Endothelial cell of umbilical vein (primary cell): ENCODE measurements around the gene ANKRD33B. TPM values are rescaled to one million over a fixed set of nuclear protein-coding genes. Genes with fewer than 3 reads are reported as not detected.

ENCODE experiments used
- BruUV-seq: library from RNA; stranded (reverse); fragments of 400-500 nt; replicated peaks from 2 replicates; lab custom pipeline; 2021; lab: Mats Ljungman, UMichigan
- CTCF ChIA-PET: fragments of 300-600, 350-600 bp; sonication (Branson Sonifier 250); formaldehyde crosslinking; loops from one replicate; lab custom pipeline; 2021; ENCODE audit warnings: antibody characterized with exemption, inconsistent platforms; lab: Charles Lee
- POLR2A ChIA-PET: fragments of 300-600, 350-600 bp; sonication (Branson Sonifier 250); formaldehyde crosslinking; loops from one replicate; lab custom pipeline; 2021; ENCODE audit warnings: antibody characterized with exemption, inconsistent platforms; lab: Charles Lee
- DNase-seq: peaks from one replicate; pipeline ENCODE4 v3.0.0-alpha.2; 2011; ENCODE audit warnings: low read depth, low spot score
- FAIRE-seq: peaks from 2 replicates; lab custom pipeline; 2011; peaks lifted over from hg19 to GRCh38; lab: Jason Lieb, UNC
- H2AFZ ChIP-seq: 2 replicates; pipeline ENCODE4 v1.6.0; 2012; ENCODE audit warnings: low read depth, low read length, control low read depth, inconsistent platforms
- H3K27ac ChIP-seq: 2 replicates; pipeline ENCODE4 v1.5.1; 2011; ENCODE audit warnings: low read depth, mild to moderate bottlenecking, control low read depth, low read length, moderate library complexity; ENCODE audit not compliant: insufficient read depth
- H3K27me3 ChIP-seq, 2 experiments: 2 replicates each; pipeline versions ENCODE4 v1.6.0 to v1.6.1; 2011; ENCODE audit warnings: low read length in 2 of 2, mixed read lengths in 1 of 2; ENCODE audit not compliant: control insufficient read depth in 2 of 2, insufficient read depth in 2 of 2
- H3K36me3 ChIP-seq, 2 experiments: 2 replicates in 1 of 2; 3 replicates in 1 of 2; pipeline ENCODE4 v1.5.1; 2011; ENCODE audit warnings: low read length in 2 of 2, mild to moderate bottlenecking in 1 of 2, moderate library complexity in 1 of 2; ENCODE audit not compliant: control insufficient read depth in 2 of 2, insufficient read depth in 2 of 2; ENCODE audit errors: extremely low read depth in 1 of 2
- H3K4me1 ChIP-seq: 3 replicates; pipeline ENCODE4 v1.5.1; 2011; ENCODE audit warnings: mild to moderate bottlenecking, low read length; ENCODE audit not compliant: control insufficient read depth, insufficient read depth; ENCODE audit errors: extremely low read depth
- H3K4me2 ChIP-seq: 2 replicates; pipeline ENCODE4 v1.6.1; 2011; ENCODE audit warnings: low read length, control low read depth, mixed read lengths; ENCODE audit not compliant: insufficient read depth
- H3K4me3 ChIP-seq, 3 experiments: fragments of 200-600 bp in 1 of 3; sonication (generic), shearing (Covaris generic) in 1 of 3; replicated peaks in 1 of 3; 2 replicates each; pipeline ENCODE4 v1.5.1; 2011 to 2016; ENCODE audit warnings: control low read depth in 3 of 3, low read length in 3 of 3, mild to moderate bottlenecking in 2 of 3, inconsistent platforms in 1 of 3, low read depth in 1 of 3, moderate library complexity in 1 of 3; ENCODE audit not compliant: insufficient read depth in 1 of 3
- H3K79me2 ChIP-seq: 2 replicates; pipeline ENCODE4 v1.6.0; 2012; ENCODE audit warnings: low read length, inconsistent platforms; ENCODE audit not compliant: control insufficient read depth, insufficient read depth
- H3K9ac ChIP-seq: replicated peaks from 2 replicates; pipeline ENCODE3; 2011; ENCODE audit warnings: low read length, control low read depth; ENCODE audit not compliant: insufficient read depth; ENCODE audit errors: extremely low read depth
- H3K9me1 ChIP-seq: replicated peaks from 3 replicates; pipeline ENCODE4 v1.6.0; 2011; ENCODE audit warnings: mild to moderate bottlenecking, low read length; ENCODE audit not compliant: control insufficient read depth, insufficient read depth; ENCODE audit errors: extremely low read depth
- H3K9me3 ChIP-seq: replicated peaks from 2 replicates; pipeline ENCODE4 v1.5.1; 2012; ENCODE audit warnings: low read length, inconsistent platforms; ENCODE audit not compliant: control insufficient read depth, insufficient read depth
- H4K20me1 ChIP-seq: replicated peaks from 2 replicates; pipeline ENCODE3; 2011; ENCODE audit warnings: mild to moderate bottlenecking, low read length; ENCODE audit not compliant: control insufficient read depth, insufficient read depth; ENCODE audit errors: extremely low read depth
- CTCF ChIP-seq, 2 donors: IDR thresholded peaks; 1 replicate in 1 of 2; 2 replicates in 1 of 2; pipeline ENCODE4 v1.5.1; 2011; ENCODE audit warnings: low read length in 2 of 2, mild to moderate bottlenecking in 2 of 2, moderate library complexity in 2 of 2, control low read depth in 1 of 2, inconsistent platforms in 1 of 2, low read depth in 1 of 2; ENCODE audit not compliant: insufficient read depth in 1 of 2; ENCODE audit errors: extremely low read depth in 1 of 2
- EZH2 ChIP-seq: IDR thresholded peaks from 2 replicates; pipeline ENCODE4 v1.6.1; 2012; ENCODE audit warnings: borderline replicate concordance, low read depth, mild to moderate bottlenecking, moderate library complexity, low read length, inconsistent platforms; ENCODE audit not compliant: severe bottlenecking
- FOS ChIP-seq: IDR thresholded peaks from 2 replicates; pipeline ENCODE4 v1.6.1; 2011; ENCODE audit warnings: mild to moderate bottlenecking, low read length, moderate library complexity, borderline replicate concordance; ENCODE audit not compliant: insufficient read depth
- GATA2 ChIP-seq: IDR thresholded peaks from 2 replicates; pipeline ENCODE4 v1.7.0; 2011; ENCODE audit warnings: low read depth, mild to moderate bottlenecking, moderate library complexity, mixed read lengths, low read length; ENCODE audit not compliant: insufficient read length, insufficient read depth
- JUN ChIP-seq: IDR thresholded peaks from 2 replicates; pipeline ENCODE4 v1.6.1; 2011; ENCODE audit warnings: borderline replicate concordance, low read depth; ENCODE audit not compliant: insufficient read length, insufficient read depth
- MAX ChIP-seq: IDR thresholded peaks from 2 replicates; pipeline ENCODE4 v1.6.1; 2011; ENCODE audit not compliant: insufficient read depth, insufficient read length
- MYC ChIP-seq: IDR thresholded peaks from one replicate; pipeline ENCODE4 v1.6.1; 2011; ENCODE audit warnings: mild to moderate bottlenecking, low read depth, low read length
- POLR2A ChIP-seq: IDR thresholded peaks from 2 replicates; pipeline ENCODE4 v1.6.1; 2012; ENCODE audit warnings: low read depth, mild to moderate bottlenecking, control low read depth, low read length
- POLR2AphosphoS5 ChIP-seq: IDR thresholded peaks from 2 replicates; pipeline ENCODE4 v1.6.1; 2012; ENCODE audit warnings: low read depth, mild to moderate bottlenecking, control low read depth, low read length, moderate library complexity; ENCODE audit not compliant: insufficient read depth
- dilution Hi-C: fragments of 300-500 bp; cut with MboI; formaldehyde crosslinking; loops from one replicate; pipeline ENCODE4 v1.15.0; 2019; ENCODE audit warnings: low sequenced_read_pairs; ENCODE audit not compliant: extremely low pct_ligation_motif_present
- intact Hi-C: fragments of 100-400 bp; cut with micrococcal nuclease; formaldehyde crosslinking; loops from one replicate; pipeline ENCODE4 v1.10.0; 2022
- polyA plus RNA-seq, 4 experiments: library from polyadenylated mRNA; depleted of rRNA in 3 of 4; stranded (reverse) in 3 of 4; unstranded in 1 of 4; fragments of >200 nt; gene quantifications; 2 replicates each; pipeline versions ENCODE4 v1.2.1 to v1.2.3, GENCODE V29; 2011 to 2012; ENCODE audit warnings: missing spikeins in 1 of 4
- total RNA-seq: library from RNA; stranded (reverse); gene quantifications from 2 replicates; pipeline ENCODE4 v1.2.3, GENCODE V29; 2021

Gene ANKRD33B
- total and polyA plus RNA-seq, 2 donors (not counting 3 experiments of a cell fraction or from before 2014, with no cell fraction given) = 2.4 to 5.4 TPM

- H3K9ac ChIP-seq = no peak overlapping the region
- DNase-seq (no peak), FAIRE-seq (no peak)
- H2AFZ ChIP-seq = no peak overlapping the region
- ChIA-PET CTCF (interaction anchor here (1.2 kb wide), 1 partner anchor 75 kb away, joined by 3 read pairs; no protein-coding TSS in a partner anchor), POLR2A (no interaction called here)
- BruUV-seq = no TSS peak
- no peak overlapping the region for H3K4me2 ChIP-seq
- H3K36me3 ChIP-seq = no peaks in the 10 kb centered on the region
- intact Hi-C loops = loop anchor here (5.0 kb wide), 1 partner anchor 77 kb away; no protein-coding TSS in a partner anchor
- no peaks in the 10 kb centered on the region for H3K27me3 ChIP-seq
- dilution Hi-C loops = no loop called here
- no peaks in the 10 kb centered on the region for H3K9me1 ChIP-seq
- no peaks in the 10 kb centered on the region for H3K9me3 ChIP-seq
- H3K79me2 ChIP-seq = peaks cover 31% of the 10 kb centered on the region
- no peaks in the 10 kb centered on the region for H4K20me1 ChIP-seq
- H3K4me3 ChIP-seq = no peak overlapping the region
- H3K4me1 ChIP-seq = peaks cover 51% of the 10 kb centered on the region
- TF ChIP-seq GATA2 = no peak
- TF ChIP-seq FOS = no peak
- no peak for TF ChIP-seq JUN
- no peak for TF ChIP-seq EZH2
- TF ChIP-seq CTCF (IDR thresholded peaks at IDR 0.05; ENCODE audit: extremely low read depth in 1 of 2, insufficient read depth in 1 of 2, low read depth in 1 of 2, low read length in 2 of 2) = no peak
- TF ChIP-seq POLR2A = no peak
- TF ChIP-seq MYC = no peak
- TF ChIP-seq POLR2AphosphoS5 = no peak
- no peak for TF ChIP-seq MAX
- H3K27ac ChIP-seq = no peak overlapping the region
Observed at GRCh38 chr5:10700516-10700915, 136.6 kb downstream of the ANKRD33B start.
